H1 (cell line): ENCODE measurements around the gene LITAF. TPM values are rescaled to one million over a fixed set of nuclear protein-coding genes. Genes with fewer than 3 reads are reported as not detected.

ENCODE experiments used
- CTCF ChIA-PET: fragments of 300-600 bp; sonication (Branson Sonifier 250); formaldehyde crosslinking; loops from one replicate; lab custom pipeline; 2021; ENCODE audit not compliant: partially characterized antibody; lab: Charles Lee
- POLR2A ChIA-PET: fragments of 300-600 bp; sonication (Branson Sonifier 250); formaldehyde crosslinking; loops from one replicate; lab custom pipeline; 2021; ENCODE audit warnings: inconsistent platforms; ENCODE audit not compliant: partially characterized antibody; lab: Charles Lee
- DNase-seq, 2 experiments: peaks; one replicate each; pipeline versions ENCODE4 v3.0.0 to v3.0.0-alpha.2; 2010 to 2022; ENCODE audit warnings: low spot score in 2 of 2, low read depth in 1 of 2, mixed read lengths in 1 of 2
- FAIRE-seq: peaks from 2 replicates; lab custom pipeline; 2011; peaks lifted over from hg19 to GRCh38; lab: Jason Lieb, UNC
- H2AFZ ChIP-seq: 2 replicates; pipeline ENCODE4 v1.8.1; 2012; ENCODE audit warnings: low read length, inconsistent platforms
- H2AK5ac ChIP-seq: 2 replicates; pipeline ENCODE4 v1.6.1; 2013; ENCODE audit warnings: low read depth, low read length
- H2BK120ac ChIP-seq: replicated peaks from 2 replicates; pipeline ENCODE3; 2013; ENCODE audit warnings: low read depth, low read length, inconsistent platforms
- H2BK12ac ChIP-seq: 2 replicates; pipeline ENCODE4 v1.6.1; 2013; ENCODE audit warnings: low read depth, low read length
- H2BK15ac ChIP-seq: 2 replicates; pipeline ENCODE4 v1.6.1; 2013; ENCODE audit warnings: low read length
- H2BK20ac ChIP-seq: 2 replicates; pipeline ENCODE4 v1.6.1; 2013; ENCODE audit warnings: low read length
- H2BK5ac ChIP-seq: 2 replicates; pipeline ENCODE4 v1.6.1; 2013; ENCODE audit warnings: low read depth, low read length
- H3K14ac ChIP-seq: 2 replicates; pipeline ENCODE4 v1.6.1; 2013; ENCODE audit warnings: inconsistent platforms; ENCODE audit not compliant: insufficient read length
- H3K18ac ChIP-seq: 2 replicates; pipeline ENCODE4 v1.6.1; 2013; ENCODE audit warnings: low read length; ENCODE audit errors: extremely low read depth
- H3K23ac ChIP-seq: 2 replicates; pipeline ENCODE4 v1.6.1; 2013; ENCODE audit warnings: inconsistent platforms; ENCODE audit not compliant: insufficient read length
- H3K23me2 ChIP-seq: 2 replicates; pipeline ENCODE4 v1.6.1; 2013; ENCODE audit warnings: low read depth, low read length
- H3K27ac ChIP-seq: 2 replicates; pipeline ENCODE4 v1.6.1; 2011; ENCODE audit warnings: low read depth, low read length, inconsistent platforms
- H3K27me3 ChIP-seq, 4 experiments: replicated peaks in 1 of 4; 1 replicate in 1 of 4; 2 replicates in 3 of 4; pipeline versions ENCODE4 v1.6.1 to v1.8.1; 2011 to 2013; ENCODE audit warnings: low read length in 3 of 4, mild to moderate bottlenecking in 3 of 4, inconsistent platforms in 2 of 4, mixed read lengths in 2 of 4, moderate library complexity in 1 of 4; ENCODE audit not compliant: control insufficient read depth in 3 of 4, insufficient read depth in 3 of 4; ENCODE audit errors: extremely low read depth in 1 of 4
- H3K36me3 ChIP-seq, 4 experiments: 2 replicates each; pipeline versions ENCODE4 v1.6.1 to v1.8.1; 2011 to 2013; ENCODE audit warnings: mild to moderate bottlenecking in 4 of 4, low read length in 3 of 4, moderate library complexity in 2 of 4, control low read depth in 1 of 4, inconsistent platforms in 1 of 4; ENCODE audit not compliant: insufficient read depth in 4 of 4, control insufficient read depth in 2 of 4
- H3K4ac ChIP-seq: replicated peaks from 2 replicates; pipeline ENCODE3; 2013; ENCODE audit warnings: low read length, low read depth, mixed read lengths, inconsistent platforms; ENCODE audit not compliant: insufficient read length
- H3K4me1 ChIP-seq, 4 experiments: replicated peaks in 1 of 4; 1 replicate in 1 of 4; 2 replicates in 3 of 4; pipeline versions ENCODE4 v1.6.1 to v1.8.1; 2011 to 2013; ENCODE audit warnings: low read length in 3 of 4, inconsistent platforms in 2 of 4, mixed read lengths in 1 of 4; ENCODE audit not compliant: insufficient read depth in 4 of 4, control insufficient read depth in 3 of 4
- H3K4me2 ChIP-seq, 2 experiments: 2 replicates each; pipeline versions ENCODE4 v1.6.1 to v1.8.1; 2011 to 2013; ENCODE audit warnings: low read depth in 2 of 2, low read length in 2 of 2, control low read depth in 1 of 2, inconsistent platforms in 1 of 2, mild to moderate bottlenecking in 1 of 2; ENCODE audit not compliant: insufficient read depth in 1 of 2
- H3K4me3 ChIP-seq, 4 experiments: fragments of 200-600, 300-600 bp in 1 of 4; sonication (generic), shearing (Covaris generic), sonication (Bioruptor Twin) in 1 of 4; 2 replicates each; pipeline versions ENCODE4 v1.5.1 to v1.8.1; 2011 to 2016; ENCODE audit warnings: low read length in 4 of 4, low read depth in 3 of 4, control low read depth in 2 of 4, inconsistent platforms in 2 of 4, mild to moderate bottlenecking in 2 of 4, mixed read lengths in 1 of 4, moderate library complexity in 1 of 4; ENCODE audit not compliant: insufficient read depth in 2 of 4; ENCODE audit errors: extremely low read depth in 1 of 4
- H3K56ac ChIP-seq: replicated peaks from 2 replicates; pipeline ENCODE3; 2013; ENCODE audit warnings: low read depth, mild to moderate bottlenecking, mixed read lengths, low read length, inconsistent platforms; ENCODE audit not compliant: insufficient read length
- H3K79me1 ChIP-seq: 2 replicates; pipeline ENCODE4 v1.6.1; 2013; ENCODE audit warnings: low read depth, low read length, control low read depth
- H3K79me2 ChIP-seq, 2 experiments: 2 replicates each; pipeline versions ENCODE4 v1.6.1 to v1.8.1; 2012 to 2013; ENCODE audit warnings: low read length in 2 of 2, mild to moderate bottlenecking in 2 of 2, inconsistent platforms in 1 of 2; ENCODE audit not compliant: insufficient read depth in 2 of 2, control insufficient read depth in 1 of 2
- H3K9ac ChIP-seq, 4 experiments: replicated peaks in 1 of 4; 1 replicate in 1 of 4; 2 replicates in 3 of 4; pipeline versions ENCODE4 v1.6.1 to v1.8.1; 2011 to 2013; ENCODE audit warnings: low read depth in 3 of 4, low read length in 3 of 4, control low read depth in 2 of 4, mild to moderate bottlenecking in 2 of 4, moderate library complexity in 2 of 4, inconsistent platforms in 1 of 4; ENCODE audit errors: extremely low read depth in 1 of 4
- H3K9me3 ChIP-seq, 2 experiments: 2 replicates each; pipeline versions ENCODE4 v1.6.1 to v1.8.1; 2012 to 2013; ENCODE audit warnings: mild to moderate bottlenecking in 2 of 2, moderate library complexity in 2 of 2, control low read depth in 1 of 2, inconsistent platforms in 1 of 2, low read depth in 1 of 2, low read length in 1 of 2, mixed read lengths in 1 of 2; ENCODE audit not compliant: insufficient read depth in 2 of 2
- H4K20me1 ChIP-seq, 2 experiments: replicated peaks in 1 of 2; 2 replicates each; pipeline versions ENCODE3 to v1.8.1; 2011 to 2013; ENCODE audit warnings: inconsistent platforms in 2 of 2, low read length in 2 of 2, mild to moderate bottlenecking in 1 of 2; ENCODE audit not compliant: insufficient read depth in 2 of 2, control insufficient read depth in 1 of 2
- H4K5ac ChIP-seq: 2 replicates; pipeline ENCODE4 v1.6.1; 2013; ENCODE audit warnings: low read length, low read depth, mixed read lengths, inconsistent platforms; ENCODE audit not compliant: insufficient read length
- H4K8ac ChIP-seq: 2 replicates; pipeline ENCODE4 v1.8.0; 2013; ENCODE audit warnings: mild to moderate bottlenecking, moderate library complexity, low read length, inconsistent platforms; ENCODE audit not compliant: insufficient read depth; ENCODE audit errors: extremely low read depth
- H4K91ac ChIP-seq: replicated peaks from 2 replicates; pipeline ENCODE3; 2013; ENCODE audit warnings: low read length, mixed read lengths, inconsistent platforms; ENCODE audit not compliant: insufficient read length
- E2F6 ChIP-seq: IDR thresholded peaks from 2 replicates; pipeline ENCODE4 v1.6.1; 2012; ENCODE audit warnings: inconsistent platforms
- NRF1 ChIP-seq: IDR thresholded peaks from 2 replicates; pipeline ENCODE4 v1.6.1; 2011; ENCODE audit warnings: mild to moderate bottlenecking, low read depth, low read length, improper control_type of control experiment
- SP1 ChIP-seq: IDR thresholded peaks from 2 replicates; pipeline ENCODE4 v1.6.1; 2011; ENCODE audit warnings: low read depth, low read length
- WGBS, 2 experiments: shearing (Covaris generic) in 1 of 2; methylation state at CpG; one replicate each; pipeline versions ENCODE4 v1.1.6 to v1.1.7; 2013 to 2015; ENCODE audit warnings: low lambda C conversion rate in 2 of 2, mixed read lengths in 2 of 2, inconsistent platforms in 1 of 2, low coverage in 1 of 2, missing lambda C conversion rate in 1 of 2; ENCODE audit not compliant: insufficient replicate concordance in 2 of 2, insufficient coverage in 1 of 2, insufficient read length in 1 of 2; ENCODE audit errors: extremely low coverage in 1 of 2, missing lambda C conversion rate in 1 of 2; 5-methylcytosine and 5-hydroxymethylcytosine counted together
- polyA plus RNA-seq, 7 experiments: library from polyadenylated mRNA; depleted of rRNA in 3 of 7; stranded (reverse) in 5 of 7; unstranded in 2 of 7; fragments of >200 nt in 5 of 7; fragments of 200-250 nt in 2 of 7; gene quantifications; 1 replicate in 5 of 7; 2 replicates in 1 of 7; 4 replicates in 1 of 7; pipeline versions ENCODE4 v1.2.1 to v1.2.3, GENCODE V29; 2011 to 2013; ENCODE audit warnings: missing spikeins in 2 of 7, mixed read lengths in 2 of 7
- total RNA-seq: library from RNA; stranded (reverse); fragmentation: NEBNext Ultra II Directional; extraction: Animal tissue kit (Norgen Biotek cat#: 25700); gene quantifications from 2 replicates; pipeline ENCODE4 v1.2.1, GENCODE V29; 2021

The LITAF gene
- total and polyA plus RNA-seq, 2 of the 8 experiments (the other 6 are each of a cell fraction or from before 2014, with no cell fraction given): 165 to 205 TPM

GRCh38 chr16:11602321-11602720 lies 15.6 kb upstream of the LITAF start:
- Histone ChIP-seq H3K23me2 (no peaks in the 10 kb centered on the region), H2BK15ac (no peak overlapping the region), H4K91ac (no peak overlapping the region), H3K4me2 (no peak overlapping the region), H3K9me3 (no peaks in the 10 kb centered on the region), H3K23ac (no peak overlapping the region), H3K18ac (no peak overlapping the region), H3K56ac (no peak overlapping the region), H3K9ac (no peak overlapping the region), H3K36me3 (no peaks in the 10 kb centered on the region), H3K4ac (no peak overlapping the region), H2AFZ (no peak overlapping the region), H3K79me2 (no peaks in the 10 kb centered on the region), H4K8ac (no peak overlapping the region), H3K14ac (no peak overlapping the region), H4K20me1 (no peaks in the 10 kb centered on the region), H2BK5ac (no peak overlapping the region), H3K27me3 (no peaks in the 10 kb centered on the region), H2BK120ac (no peak overlapping the region), H2BK20ac (peak overlapping the region; percentile 23; the same call in 1 of the 2 replicates), H3K27ac (no peak overlapping the region), H2BK12ac (no peak overlapping the region), H3K79me1 (no peaks in the 10 kb centered on the region), H2AK5ac (no peak overlapping the region), H4K5ac (no peak overlapping the region), H3K4me1 (peaks cover 6 to 15% (median 9%) of the 10 kb centered on the region in 4 experiments), H3K4me3 (no peak overlapping the region)
- POLR2A ChIA-PET: interaction anchor here (0.9 to 1.9 kb wide), 3 partner anchors 13 to 20 kb away, joined by 3 to 7 read pairs (median 6); partner anchors contain the start of gene LITAF
- no peak for TF ChIP-seq NRF1
- no peak for TF ChIP-seq E2F6
- no peak for TF ChIP-seq SP1
- CTCF ChIA-PET: interaction anchor here (1.1 to 2.0 kb wide), 3 partner anchors 16 to 347 kb away, joined by 3 to 11 read pairs (median 5); partner anchors contain the start of gene SOCS1
- no peak for DNase-seq
- no peak for FAIRE-seq
- WGBS, 2 experiments: 77% methylated on average over 7 of the region's 7 CpGs; no CpG with 5 or more reads in 1 of the 2 experiments
